Fibroblast of pulmonary artery (primary cell): ENCODE measurements around the gene KCNK1.

Experiments
- DNase-seq: peaks from one replicate; pipeline ENCODE4 v3.0.0-alpha.2; 2010; ENCODE audit warnings: low read depth
- H3K4me3 ChIP-seq: replicated peaks from 2 replicates; pipeline ENCODE4 v1.5.1; 2011; ENCODE audit warnings: low read depth, mild to moderate bottlenecking, control low read depth, low read length, moderate library complexity
- TF ChIP-seq, protein P1 (sequence below): IDR thresholded peaks from 2 replicates; pipeline ENCODE4 v1.5.1; 2011; ENCODE audit warnings: mild to moderate bottlenecking, control low read depth, low read length, inconsistent platforms; ENCODE audit errors: missing control alignments

Gene KCNK1

DNA sequence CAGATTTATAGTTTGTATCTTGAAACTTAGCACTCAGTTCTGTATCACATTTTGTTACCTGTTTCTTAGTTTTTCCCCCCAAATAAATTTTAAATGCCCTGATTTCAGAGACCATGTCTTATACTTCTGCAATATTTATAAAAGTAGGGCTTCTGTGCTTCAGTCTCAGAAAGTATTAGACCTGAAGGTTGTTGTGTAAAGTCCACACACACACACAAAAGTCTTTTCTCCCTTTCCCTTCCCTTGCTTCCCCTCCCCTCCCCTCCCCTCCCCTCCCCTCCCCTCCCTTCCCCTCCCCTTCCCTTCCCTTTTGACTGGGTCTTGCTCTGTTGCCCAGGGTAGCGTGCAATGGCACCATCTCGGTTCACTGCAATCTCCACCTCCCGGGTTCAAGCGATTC lies 41.0 kb upstream of the KCNK1 start:
- DNase-seq: no peak
- TF ChIP-seq, protein P1, sequence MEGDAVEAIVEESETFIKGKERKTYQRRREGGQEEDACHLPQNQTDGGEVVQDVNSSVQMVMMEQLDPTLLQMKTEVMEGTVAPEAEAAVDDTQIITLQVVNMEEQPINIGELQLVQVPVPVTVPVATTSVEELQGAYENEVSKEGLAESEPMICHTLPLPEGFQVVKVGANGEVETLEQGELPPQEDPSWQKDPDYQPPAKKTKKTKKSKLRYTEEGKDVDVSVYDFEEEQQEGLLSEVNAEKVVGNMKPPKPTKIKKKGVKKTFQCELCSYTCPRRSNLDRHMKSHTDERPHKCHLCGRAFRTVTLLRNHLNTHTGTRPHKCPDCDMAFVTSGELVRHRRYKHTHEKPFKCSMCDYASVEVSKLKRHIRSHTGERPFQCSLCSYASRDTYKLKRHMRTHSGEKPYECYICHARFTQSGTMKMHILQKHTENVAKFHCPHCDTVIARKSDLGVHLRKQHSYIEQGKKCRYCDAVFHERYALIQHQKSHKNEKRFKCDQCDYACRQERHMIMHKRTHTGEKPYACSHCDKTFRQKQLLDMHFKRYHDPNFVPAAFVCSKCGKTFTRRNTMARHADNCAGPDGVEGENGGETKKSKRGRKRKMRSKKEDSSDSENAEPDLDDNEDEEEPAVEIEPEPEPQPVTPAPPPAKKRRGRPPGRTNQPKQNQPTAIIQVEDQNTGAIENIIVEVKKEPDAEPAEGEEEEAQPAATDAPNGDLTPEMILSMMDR: no peak
- H3K4me3 ChIP-seq: no peak overlapping the region

DNA sequence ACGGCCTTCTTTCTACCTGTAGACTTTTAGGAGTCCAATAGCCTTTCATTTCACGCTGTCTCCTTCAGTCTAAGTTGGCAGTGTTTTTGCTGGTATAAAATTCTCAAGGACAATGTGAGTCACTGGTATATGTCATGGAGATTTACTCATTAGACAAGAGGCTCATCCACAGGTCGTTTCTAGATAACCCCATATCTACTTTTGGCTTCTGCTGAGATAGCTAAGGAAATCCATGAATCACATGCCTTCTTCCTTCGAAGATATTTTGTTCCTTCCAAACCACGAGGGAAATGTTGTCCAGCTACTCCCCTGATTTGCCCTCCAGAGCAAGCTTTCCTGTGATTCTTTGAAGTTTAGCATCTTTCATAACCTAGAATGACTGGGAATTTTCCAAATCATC lies 38.5 kb upstream of the KCNK1 start:
- no peak for DNase-seq
- H3K4me3 ChIP-seq: no peak overlapping the region
- TF ChIP-seq, protein P1: no peak

DNA sequence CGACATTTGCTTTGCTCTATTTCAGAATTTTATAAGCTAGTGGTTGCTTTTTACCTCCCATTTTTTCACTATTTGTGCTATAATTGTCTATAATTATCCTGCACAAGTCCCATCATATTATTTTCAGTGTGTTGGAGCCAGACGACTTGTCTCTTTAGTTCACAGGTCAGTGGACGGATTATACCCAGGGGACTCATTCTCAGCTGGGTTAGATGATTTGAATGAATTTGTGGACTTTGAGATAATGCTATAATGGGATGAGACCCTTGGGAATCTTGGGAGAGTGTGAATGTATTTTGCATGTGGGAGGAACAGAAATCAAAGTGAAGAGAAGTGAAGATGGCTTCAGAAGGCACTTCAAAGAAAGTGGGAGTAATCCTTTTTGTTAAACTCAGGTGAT lies 31.5 kb upstream of the KCNK1 start:
- TF ChIP-seq, protein P1: no peak
- no peak for DNase-seq
- no peak overlapping the region for H3K4me3 ChIP-seq

DNA sequence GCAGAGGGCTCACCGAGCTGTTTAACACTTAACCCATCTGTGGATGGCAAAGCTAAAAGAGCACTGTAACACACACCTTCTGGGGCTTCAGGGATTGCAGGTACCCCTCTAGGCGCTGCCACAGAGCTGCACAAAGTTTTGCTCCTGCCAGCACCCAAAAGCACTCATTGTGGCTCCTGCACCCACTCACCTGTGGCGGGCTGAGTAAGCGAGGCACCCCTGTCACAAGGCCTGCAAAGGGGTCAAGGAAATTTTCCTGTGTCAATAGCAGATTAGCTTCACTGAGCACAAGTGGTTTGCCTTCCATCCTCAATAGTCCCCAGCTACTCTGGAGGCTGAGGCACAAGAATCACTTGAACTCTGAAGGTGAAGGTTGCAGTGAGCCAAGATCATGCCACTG lies 29.5 kb upstream of the KCNK1 start:
- DNase-seq: no peak
- TF ChIP-seq, protein P1: no peak
- no peak overlapping the region for H3K4me3 ChIP-seq

DNA sequence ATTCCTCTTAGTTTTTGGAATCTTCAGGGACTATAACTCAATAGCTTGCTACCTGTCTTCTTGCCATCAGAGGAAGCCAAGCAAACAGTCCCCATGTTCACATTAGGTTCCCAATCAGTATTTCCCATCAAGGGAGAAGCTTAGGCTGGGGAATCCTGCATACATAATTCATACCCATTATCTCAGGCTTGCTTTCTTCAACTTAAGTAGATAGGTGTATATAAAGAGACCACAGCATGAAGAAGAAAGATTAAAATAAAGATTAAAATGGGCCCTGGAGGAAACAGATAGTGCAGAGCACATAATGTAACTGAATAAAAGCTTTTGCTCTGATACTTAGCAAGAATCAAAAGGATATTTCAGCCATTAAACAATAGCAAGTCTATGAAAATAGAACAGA lies 29.0 kb upstream of the KCNK1 start:
- no peak for DNase-seq
- no peak overlapping the region for H3K4me3 ChIP-seq
- TF ChIP-seq, protein P1: no peak

DNA sequence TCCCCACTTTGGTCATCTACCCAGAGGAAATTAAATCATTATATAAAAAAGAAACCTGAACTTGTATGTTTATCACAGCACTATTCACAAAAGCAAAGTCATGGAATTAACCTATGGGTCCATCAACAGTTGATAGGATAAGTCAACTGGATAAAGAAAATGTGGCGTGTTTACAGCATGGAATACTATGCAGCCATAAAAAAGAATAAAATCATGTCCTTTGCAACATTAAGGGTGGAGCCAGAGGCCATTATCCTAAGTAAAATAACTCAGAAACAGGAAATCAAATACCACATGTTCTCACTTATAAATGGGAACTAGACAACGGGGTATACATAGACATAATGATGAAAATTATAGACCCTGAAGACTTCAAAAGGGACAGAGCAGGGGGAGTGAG lies 27.6 kb upstream of the KCNK1 start:
- no peak overlapping the region for H3K4me3 ChIP-seq

DNA sequence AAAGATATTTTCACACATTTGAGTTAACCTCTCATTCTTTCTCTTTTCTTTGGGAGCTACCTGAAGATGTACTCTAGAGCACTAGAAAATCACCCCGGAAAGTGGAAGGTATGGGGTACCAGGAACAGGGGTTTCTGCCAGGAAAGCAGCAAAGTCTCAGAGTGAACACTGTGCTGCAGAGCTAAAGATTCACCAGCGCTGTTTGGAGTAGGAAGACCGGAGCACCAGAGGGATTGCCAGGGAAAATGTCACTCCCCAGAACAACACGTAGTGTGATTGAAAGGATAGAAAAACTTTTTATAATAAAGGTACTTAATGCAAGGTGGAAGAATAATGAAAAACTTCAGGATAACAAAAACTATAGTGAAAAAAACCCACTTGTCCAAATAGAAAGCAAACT lies 26.7 kb upstream of the KCNK1 start:
- TF ChIP-seq, protein P1: no peak

More for the DNA sequence above, 27.6 kb upstream of the KCNK1 start:
- DNase-seq: no peak
- TF ChIP-seq, protein P1: no peak

More for the DNA sequence above, 26.7 kb upstream of the KCNK1 start:
- no peak for DNase-seq
- no peak overlapping the region for H3K4me3 ChIP-seq
